A673 (cell line): ENCODE data around the gene ELFN1. TPM values are rescaled to one million over a fixed set of nuclear protein-coding genes. Genes with fewer than 3 reads are reported as not detected.

Experiments
- BruUV-seq: library from RNA; stranded (reverse); fragments of 400-500 nt; replicated peaks from 2 replicates; lab custom pipeline; 2021; lab: Mats Ljungman, UMichigan
- CTCF ChIA-PET: fragments of 300-600 bp; sonication (Branson Sonifier 250); formaldehyde crosslinking; loops from one replicate; lab custom pipeline; 2022; ENCODE audit warnings: antibody characterized with exemption; lab: Charles Lee
- POLR2A ChIA-PET: fragments of 300-600 bp; sonication (Branson Sonifier 250); formaldehyde crosslinking; loops from one replicate; lab custom pipeline; 2022; ENCODE audit warnings: antibody characterized with exemption; ENCODE audit not compliant: low non-redundant PET; lab: Charles Lee
- DNase-seq: peaks from one replicate; pipeline ENCODE4 v3.0.0-alpha.2; 2015; ENCODE audit warnings: low spot score
- H3K27ac ChIP-seq: fragments of 200-600 bp; sonication (generic); 2 replicates; pipeline ENCODE4 v1.5.1; 2016; ENCODE audit warnings: mixed run types, low read depth, mild to moderate bottlenecking, mixed read lengths, antibody characterized with exemption, low read length; ENCODE audit not compliant: poor library complexity, severe bottlenecking
- H3K27me3 ChIP-seq: fragments of 200-600 bp; sonication (generic); replicated peaks from 2 replicates; pipeline ENCODE4 v1.6.1; 2017; ENCODE audit warnings: mixed run types, low read depth, mild to moderate bottlenecking, mixed read lengths, antibody characterized with exemption, low read length; ENCODE audit not compliant: insufficient read depth, poor library complexity
- H3K36me3 ChIP-seq: fragments of 200-600 bp; sonication (generic); 2 replicates; pipeline ENCODE4 v1.6.1; 2016; ENCODE audit warnings: mixed run types, mild to moderate bottlenecking, mixed read lengths, antibody characterized with exemption, low read length; ENCODE audit not compliant: insufficient read depth, poor library complexity, severe bottlenecking
- H3K4me1 ChIP-seq: fragments of 200-600 bp; sonication (generic); 2 replicates; pipeline ENCODE4 v1.6.1; 2017; ENCODE audit warnings: mixed run types, mild to moderate bottlenecking, mixed read lengths, antibody characterized with exemption, low read length; ENCODE audit not compliant: insufficient read depth, poor library complexity, severe bottlenecking
- H3K4me3 ChIP-seq: fragments of 200-600 bp; sonication (generic); 2 replicates; pipeline ENCODE4 v1.5.1; 2016; ENCODE audit warnings: low read depth, mixed run types, mild to moderate bottlenecking, mixed read lengths, low read length; ENCODE audit not compliant: poor library complexity, severe bottlenecking
- H3K9me3 ChIP-seq: fragments of 200-600 bp; sonication (generic); 2 replicates; pipeline ENCODE4 v1.6.1; 2016; ENCODE audit warnings: mixed run types, low read depth, mild to moderate bottlenecking, mixed read lengths, antibody characterized with exemption, low read length; ENCODE audit not compliant: poor library complexity, severe bottlenecking
- CTCF ChIP-seq: fragments of 300-800, 200-600 bp; sonication (generic); conservative IDR thresholded peaks from 2 replicates; pipeline ENCODE4 v1.5.1; 2017; ENCODE audit warnings: low read depth, mild to moderate bottlenecking, antibody characterized with exemption, low read length, moderate library complexity, mixed read lengths
- EZH2 ChIP-seq: fragments of 200-600 bp; sonication (generic); IDR thresholded peaks from 2 replicates; pipeline ENCODE4 v1.6.1; 2017; ENCODE audit warnings: borderline replicate concordance, low read depth, mild to moderate bottlenecking, mixed read lengths, antibody characterized with exemption, low read length; ENCODE audit not compliant: poor library complexity, severe bottlenecking
- intact Hi-C: fragments of 100-400 bp; cut with micrococcal nuclease; formaldehyde crosslinking; loops from one replicate; pipeline ENCODE4 v1.10.0; 2022; ENCODE audit not compliant: unreplicated experiment
- total RNA-seq: library from RNA; stranded (reverse); gene quantifications from 2 replicates; pipeline ENCODE4 v1.2.3, GENCODE V29; 2021

The ELFN1 gene
- total RNA-seq, 1 experiment from 2014 or later: not detected

- CTCF ChIA-PET: no interaction called here
- BruUV-seq: no TSS peak
- Histone ChIP-seq H3K27ac (no peak overlapping the region), H3K4me3 (peak overlapping the region; percentile 31), H3K4me1 (peaks cover 20% of the 10 kb centered on the region), H3K9me3 (no peaks in the 10 kb centered on the region), H3K36me3 (no peaks in the 10 kb centered on the region), H3K27me3 (peaks cover 78% of the 10 kb centered on the region)
- POLR2A ChIA-PET: no interaction called here
- no peak for DNase-seq
- intact Hi-C loops: loop anchor here (10.0 kb wide), 2 partner anchors 537 to 687 kb away; partner anchors contain the start of gene EIF3B
- no peak for TF ChIP-seq CTCF
- TF ChIP-seq EZH2: peak; percentile 5
Measured at GRCh38 chr7:1667566-1668395, 2.3 kb upstream of the ELFN1 start.

GRCh38 chr7:1668396-1669063, 1.5 kb upstream of the ELFN1 start:
- no peak overlapping the region for H3K27ac ChIP-seq
- H3K4me3 ChIP-seq: no peak overlapping the region
- H3K27me3 ChIP-seq: peaks cover 72% of the 10 kb centered on the region
- no TSS peak for BruUV-seq
- no peak for DNase-seq
- POLR2A ChIA-PET: no interaction called here
- CTCF ChIA-PET: interaction anchor here (0.6 kb wide), 1 partner anchor 114 kb away, joined by 6 read pairs; no protein-coding TSS in a partner anchor
- H3K9me3 ChIP-seq: no peaks in the 10 kb centered on the region
- intact Hi-C loops: loop anchor here (10.0 kb wide), 2 partner anchors 536 to 686 kb away; partner anchors contain the start of gene EIF3B
- H3K36me3 ChIP-seq: no peaks in the 10 kb centered on the region
- TF ChIP-seq EZH2 (no peak), CTCF (no peak)
- H3K4me1 ChIP-seq: peaks cover 20% of the 10 kb centered on the region

GRCh38 chr7:1669064-1669951, 769 bp upstream of the ELFN1 start:
- peaks cover 64% of the 10 kb centered on the region for H3K27me3 ChIP-seq
- H3K4me3 ChIP-seq: no peak overlapping the region
- BruUV-seq: no TSS peak
- ChIA-PET POLR2A (no interaction called here), CTCF (interaction anchor here (0.6 kb wide), 2 partner anchors 113 to 360 kb away, joined by 3 to 6 read pairs; no protein-coding TSS in a partner anchor)
- DNase-seq: peak; percentile 47
- H3K27ac ChIP-seq: no peak overlapping the region
- intact Hi-C loops: loop anchor here (10.0 kb wide), 2 partner anchors 535 to 685 kb away; partner anchors contain the start of gene EIF3B
- TF ChIP-seq CTCF (no peak), EZH2 (peak; percentile 23)
- no peaks in the 10 kb centered on the region for H3K36me3 ChIP-seq
- peaks cover 17% of the 10 kb centered on the region for H3K4me1 ChIP-seq
- no peaks in the 10 kb centered on the region for H3K9me3 ChIP-seq
